GM10266 (cell line): ENCODE results near the gene TIGD1.
"Not testable (repeated sequence)": the region's sequence is repeated elsewhere in the genome, so short reads cannot be mapped to it uniquely, and the experiment has no call there.

Experiments
- DNase-seq: peaks from one replicate; pipeline ENCODE4 v3.0.0; 2012; ENCODE audit errors: extremely low spot score
- TF ChIP-seq, protein P1 (sequence below): IDR thresholded peaks from 2 replicates; pipeline ENCODE4 v1.5.1; 2012; ENCODE audit warnings: mild to moderate bottlenecking, low read depth; ENCODE audit not compliant: control insufficient read depth, insufficient read depth; ENCODE audit errors: missing control alignments

Gene TIGD1

DNA sequence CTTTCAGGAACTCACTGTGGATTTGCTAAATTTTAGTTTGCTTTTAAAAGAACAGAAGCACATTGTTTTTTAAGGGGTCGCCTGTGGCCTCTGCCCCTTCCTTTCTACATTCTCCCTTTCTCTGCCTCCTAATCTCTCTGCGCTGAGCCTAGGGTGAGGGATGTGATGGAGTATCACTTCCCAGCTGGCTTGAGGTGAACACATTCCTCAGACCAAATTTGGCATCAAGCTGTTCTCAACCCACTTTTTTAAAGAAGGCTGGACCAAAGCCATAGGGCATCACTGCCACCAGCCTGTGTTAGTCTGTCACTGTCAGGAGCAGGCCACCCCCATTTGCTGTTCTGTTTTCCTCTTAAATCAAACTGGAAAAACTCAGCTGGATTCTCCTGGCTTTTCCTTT is 27.5 kb upstream of the TIGD1 start:
- DNase-seq, result no peak
- TF ChIP-seq, protein P1, sequence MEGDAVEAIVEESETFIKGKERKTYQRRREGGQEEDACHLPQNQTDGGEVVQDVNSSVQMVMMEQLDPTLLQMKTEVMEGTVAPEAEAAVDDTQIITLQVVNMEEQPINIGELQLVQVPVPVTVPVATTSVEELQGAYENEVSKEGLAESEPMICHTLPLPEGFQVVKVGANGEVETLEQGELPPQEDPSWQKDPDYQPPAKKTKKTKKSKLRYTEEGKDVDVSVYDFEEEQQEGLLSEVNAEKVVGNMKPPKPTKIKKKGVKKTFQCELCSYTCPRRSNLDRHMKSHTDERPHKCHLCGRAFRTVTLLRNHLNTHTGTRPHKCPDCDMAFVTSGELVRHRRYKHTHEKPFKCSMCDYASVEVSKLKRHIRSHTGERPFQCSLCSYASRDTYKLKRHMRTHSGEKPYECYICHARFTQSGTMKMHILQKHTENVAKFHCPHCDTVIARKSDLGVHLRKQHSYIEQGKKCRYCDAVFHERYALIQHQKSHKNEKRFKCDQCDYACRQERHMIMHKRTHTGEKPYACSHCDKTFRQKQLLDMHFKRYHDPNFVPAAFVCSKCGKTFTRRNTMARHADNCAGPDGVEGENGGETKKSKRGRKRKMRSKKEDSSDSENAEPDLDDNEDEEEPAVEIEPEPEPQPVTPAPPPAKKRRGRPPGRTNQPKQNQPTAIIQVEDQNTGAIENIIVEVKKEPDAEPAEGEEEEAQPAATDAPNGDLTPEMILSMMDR, result no peak

DNA sequence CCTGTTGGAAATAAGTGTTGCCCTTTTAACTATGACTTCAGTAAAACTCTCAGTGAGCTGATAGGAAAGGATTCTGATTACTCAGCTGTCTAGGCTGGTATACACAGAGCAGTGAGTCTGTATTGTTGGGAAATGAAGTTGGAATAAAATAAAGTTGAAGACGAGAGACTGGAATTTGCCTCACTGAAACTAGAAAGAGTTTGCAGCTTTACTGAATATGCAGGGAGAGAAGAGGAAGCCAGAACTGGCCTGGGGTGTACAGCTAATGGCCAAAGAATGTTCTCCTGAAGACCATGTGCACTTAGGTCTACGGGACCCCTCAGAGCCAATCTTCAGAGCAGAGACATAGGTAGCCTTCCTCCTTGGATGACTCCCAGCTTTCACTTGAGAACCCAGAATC is 26.6 kb upstream of the TIGD1 start:
- DNase-seq, result no peak
- TF ChIP-seq, protein P1, result no peak

DNA sequence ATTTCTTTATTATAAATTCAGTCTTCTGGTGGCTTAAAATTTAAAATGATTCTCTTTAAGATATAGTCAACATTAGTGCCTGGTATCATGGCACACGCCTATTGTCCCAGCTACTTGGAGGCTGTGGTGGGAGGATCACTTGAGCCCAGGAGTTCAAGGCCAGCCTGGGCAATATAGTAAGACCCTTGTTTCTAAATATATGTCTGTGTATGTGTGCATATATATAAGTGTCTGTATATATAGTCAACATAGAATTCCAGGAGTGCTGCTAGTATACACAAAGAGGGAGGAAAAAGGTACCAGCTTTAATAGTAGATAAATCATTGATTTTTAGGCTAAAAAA is 25.0 kb upstream of the TIGD1 start:
- DNase-seq, result no peak
- TF ChIP-seq, protein P1, result no peak

DNA sequence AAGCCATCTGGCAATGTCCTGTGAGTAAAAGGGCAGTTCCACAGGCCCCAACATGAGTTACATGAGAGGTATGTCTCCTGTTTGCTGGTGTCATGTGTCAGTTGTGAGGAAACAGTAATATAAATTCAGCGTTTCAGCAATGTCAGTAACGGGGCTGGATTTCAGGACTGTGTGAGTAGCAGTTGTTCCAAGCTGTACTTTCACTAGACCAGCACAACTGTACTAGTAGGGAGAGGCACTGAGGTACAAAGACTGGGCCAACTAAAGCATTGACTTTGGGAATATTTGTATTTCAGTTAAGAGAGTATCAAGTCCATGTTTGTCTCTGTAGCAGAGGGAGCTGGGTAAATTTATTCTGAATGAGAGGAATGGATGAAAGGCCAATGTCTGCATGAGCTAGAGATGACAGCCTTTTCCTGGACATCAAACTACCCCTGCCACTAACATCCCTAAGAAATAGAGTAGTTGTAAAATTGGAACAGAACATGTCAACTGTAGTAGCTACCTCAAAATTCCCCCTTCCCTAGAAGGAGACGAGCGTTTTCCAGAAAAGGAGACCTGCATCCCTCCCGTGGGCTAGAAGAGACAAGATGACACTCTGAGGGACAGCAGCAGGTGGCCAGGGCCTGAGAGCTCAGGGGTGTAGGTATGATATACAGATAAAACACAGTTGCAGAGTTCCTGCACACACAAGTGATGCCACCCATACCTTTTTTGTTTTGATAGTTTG is 24.5 kb upstream of the TIGD1 start:
- no peak for DNase-seq
- TF ChIP-seq, protein P1, result no peak

DNA sequence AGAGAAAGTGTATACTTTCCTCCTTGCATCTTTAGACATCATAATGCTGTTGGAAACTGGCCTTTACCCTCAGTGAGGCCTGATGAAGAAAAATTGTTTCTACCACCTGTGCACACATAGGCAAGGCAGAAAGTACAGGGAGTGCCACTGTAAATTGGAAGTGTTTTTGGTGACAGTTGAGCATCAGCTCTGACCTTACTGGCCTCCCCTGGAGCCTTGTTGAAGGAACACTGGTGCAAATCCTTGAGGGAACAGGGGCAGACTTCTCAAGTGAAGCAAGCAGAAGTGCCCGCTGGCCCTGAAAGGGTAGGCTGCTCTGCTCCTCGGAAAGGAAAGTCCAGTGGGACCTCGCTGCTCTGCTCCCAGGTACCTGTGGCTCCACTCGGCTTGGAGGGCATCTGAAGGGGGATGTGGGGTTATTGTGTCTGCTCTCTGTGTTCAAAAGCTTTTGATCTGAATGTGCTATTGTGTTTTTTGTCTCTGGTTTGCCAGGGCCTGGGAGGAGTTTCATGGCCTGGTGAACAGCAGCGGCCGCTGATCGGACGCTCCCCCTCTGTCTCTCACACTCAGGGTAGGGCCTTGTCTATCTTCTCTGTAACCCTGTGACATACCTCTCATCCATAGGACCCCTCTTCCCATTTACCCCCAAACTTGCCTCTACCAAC is 23.5 kb upstream of the TIGD1 start:
- TF ChIP-seq, protein P1, result no peak
- no peak for DNase-seq

DNA sequence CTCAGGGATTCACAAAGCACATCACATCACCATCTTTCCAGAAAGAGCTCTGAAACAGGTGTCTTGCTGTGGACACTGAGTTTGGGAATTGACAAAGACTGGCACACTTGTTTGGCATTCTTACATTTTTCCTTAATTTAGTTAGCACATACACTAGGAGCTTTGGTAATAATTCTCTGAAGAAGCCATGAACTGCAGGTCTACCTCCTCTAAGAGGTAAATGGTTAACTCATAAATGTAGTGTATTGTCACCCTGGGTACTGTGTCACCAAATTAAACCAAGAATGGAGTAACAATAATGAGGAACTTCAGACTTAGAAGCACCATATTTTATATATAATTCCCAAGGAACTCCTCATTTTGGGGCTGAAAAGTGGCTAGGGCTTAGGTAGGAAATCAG is 22.7 kb upstream of the TIGD1 start:
- DNase-seq, result no peak
- TF ChIP-seq, protein P1, result no peak

DNA sequence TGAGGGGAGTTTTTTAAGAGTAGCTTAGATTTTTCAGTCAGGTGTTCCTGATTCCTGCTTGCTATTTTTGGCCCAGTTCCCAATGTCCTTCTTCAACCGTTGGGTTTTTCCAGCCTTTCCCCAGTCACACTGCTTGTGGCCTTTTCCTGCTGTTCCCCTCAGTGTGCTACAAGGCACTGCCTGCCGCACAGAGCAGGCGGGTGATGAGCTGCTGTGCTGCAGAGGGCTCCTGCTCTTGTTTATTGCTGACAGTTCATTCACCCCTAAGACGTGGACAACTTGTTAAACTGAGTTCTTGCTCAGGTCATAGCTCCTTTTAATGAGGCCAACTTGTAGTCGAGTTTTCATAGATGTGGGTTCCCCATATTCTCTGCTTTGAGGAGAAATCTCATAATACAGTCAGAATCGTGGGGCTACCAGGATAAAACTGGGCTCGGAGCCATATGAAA is 20.7 kb upstream of the TIGD1 start:
- no peak for DNase-seq
- TF ChIP-seq, protein P1, result no peak

DNA sequence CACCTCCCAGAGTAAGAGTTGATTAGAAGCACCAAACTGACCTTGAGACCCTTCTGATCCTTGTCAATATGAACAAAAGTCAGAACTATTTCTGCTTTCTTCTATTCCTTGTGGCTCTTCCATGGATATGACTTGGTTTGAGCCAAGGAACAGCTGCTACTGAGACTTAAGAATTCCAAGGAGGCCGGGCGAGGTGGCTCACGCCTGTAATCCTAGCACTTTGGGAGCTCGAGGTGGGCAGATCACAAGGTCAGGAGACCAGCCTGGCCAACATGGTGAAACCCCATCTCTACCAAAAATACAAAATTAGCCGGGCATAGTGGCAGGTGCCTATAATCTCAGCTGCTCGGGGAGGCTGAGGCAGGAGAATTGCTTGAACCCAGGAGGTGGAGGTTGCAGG is 20.1 kb upstream of the TIGD1 start:
- not testable (repeated sequence) for DNase-seq
